ENCODE results near the gene EML1. TPM values are rescaled to one million over a fixed set of nuclear protein-coding genes. Genes with fewer than 3 reads are reported as not detected.

Gene EML1
- 10.9 to 16.1 TPM (median 11.4 TPM) in 3 replicates for total RNA-seq (2021)
- Bru-seq, nascent RNA, result percentile 46 among the genes with signal in this experiment
- long read RNA-seq, experiment 1, full-length matches to known transcripts, result 45 of 74 reads
- long read RNA-seq, experiment 1, partial matches to known transcripts, result 8 of 74 reads
- long read RNA-seq, experiment 1, other reads (novel, unspliced or antisense), result 21 of 74 reads
- long read RNA-seq, experiment 2, full-length matches to known transcripts, result 1 of 7 reads
- long read RNA-seq, experiment 2, partial matches to known transcripts, result 1 of 7 reads
- long read RNA-seq, experiment 2, other reads (novel, unspliced or antisense), result 5 of 7 reads
- long read RNA-seq, experiment 3, partial matches to known transcripts, result 1 of 1 reads
- long read RNA-seq, experiment 3, other reads (novel, unspliced or antisense), result 0 of 1 reads

GRCh38 chr14:99793213-99794150, at the start of gene EML1:
Gene EML1, plus strand, starts transcription at chr14:99793413. Its CDS starts 64 bp downstream, at chr14:99793477.
- TF ChIP-seq SP1 (CRISPR knock-in tag; conservative IDR thresholded peaks at IDR 0.05) (peak; percentile 24; the same call in 1 of the 2 replicates), ATF1 (CRISPR knock-in tag; IDR thresholded peaks at IDR 0.05) (no peak), TEAD1 (CRISPR knock-in tag; IDR thresholded peaks at IDR 0.05) (no peak), ZNF512 (CRISPR knock-in tag; IDR thresholded peaks at IDR 0.05; ENCODE audit: borderline replicate concordance) (no peak), ARID4B (CRISPR knock-in tag; IDR thresholded peaks at IDR 0.05; ENCODE audit: borderline replicate concordance) (no peak), ZNF317 (CRISPR knock-in tag; IDR thresholded peaks at IDR 0.05; ENCODE audit: borderline replicate concordance, low read depth) (no peak), GABPB1 (CRISPR knock-in tag; IDR thresholded peaks at IDR 0.05) (no peak), ZNF423 (CRISPR knock-in tag; IDR thresholded peaks at IDR 0.05) (peak; percentile 17; the same call in 1 of the 2 replicates), ZNF138 (CRISPR knock-in tag; conservative IDR thresholded peaks at IDR 0.05) (no peak), ZNF532 (CRISPR knock-in tag; IDR thresholded peaks at IDR 0.05; ENCODE audit: borderline replicate concordance) (no peak), MYBL2 (CRISPR knock-in tag; IDR thresholded peaks at IDR 0.05) (no peak), ZSCAN18 (CRISPR knock-in tag; IDR thresholded peaks at IDR 0.05) (no peak), NR3C1 (CRISPR knock-in tag; conservative IDR thresholded peaks at IDR 0.05; ENCODE audit: low read depth) (no peak), HMGXB4 (CRISPR knock-in tag; IDR thresholded peaks at IDR 0.05) (no peak), FOXK1 (CRISPR knock-in tag; IDR thresholded peaks at IDR 0.05) (no peak)
- ATAC-seq (peak; percentile 90), DNase-seq (ENCODE audit: low spot score) (peak; percentile 83)
- ChIA-PET POLR2A (no interaction called here), CTCF (interaction anchor here (0.6 to 2.8 kb wide), 6 partner anchors 13 to 110 kb away, joined by 3 to 22 read pairs (median 4); partner anchors contain the start of gene CYP46A1)
- Mint-ChIP-seq H3K36me3 (no peaks in the 10 kb centered on the region), H3K9me3 (no peaks in the 10 kb centered on the region), H3K4me1 (peaks cover 22% of the 10 kb centered on the region), H3K4me3 (peak within 1 kb of the TSS; percentile 74), H3K27me3 (ENCODE audit: low read depth) (peaks cover 20% of the 10 kb centered on the region), H3K27ac (no peak within 1 kb of the TSS)

Data from WTC11 (cell line).